ENCODE measurements around the gene PDE1A. TPM values are rescaled to one million over a fixed set of nuclear protein-coding genes. Genes with fewer than 3 reads are reported as not detected.

PDE1A gene
- total RNA-seq, 1 experiment from 2014 or later = 3.1 TPM

DNA sequence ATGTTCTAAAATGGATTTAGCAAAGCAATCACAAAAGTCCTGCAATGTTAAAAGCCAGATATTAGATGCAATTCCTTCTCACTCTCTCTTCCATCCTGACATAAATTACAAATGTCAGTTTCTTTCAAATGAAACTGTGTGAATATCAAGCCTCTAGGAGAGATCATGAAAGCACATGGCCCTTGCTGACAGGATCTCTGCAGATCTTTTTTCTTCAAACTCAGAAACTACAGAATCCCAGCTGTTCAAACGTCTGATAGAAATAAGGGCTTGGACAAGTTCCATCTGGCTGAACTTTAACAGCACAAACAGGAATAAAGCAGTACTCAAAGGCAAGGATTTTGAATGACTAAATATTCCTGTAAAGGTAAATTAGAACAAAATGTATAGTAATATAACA, 47.6 kb downstream of the PDE1A start:
- DNase-seq (ENCODE audit: low spot score) = peak; percentile 82
- Histone ChIP-seq H3K4me1 (ENCODE audit: insufficient read depth, low read length, poor library complexity, severe bottlenecking) (peaks cover 18% of the 10 kb centered on the region), H3K27me3 (replicated peaks; ENCODE audit: insufficient read depth, low read depth, low read length, poor library complexity) (no peaks in the 10 kb centered on the region), H3K4me3 (ENCODE audit: low read depth, low read length, poor library complexity, severe bottlenecking) (no peak overlapping the region), H3K9me3 (ENCODE audit: low read depth, low read length, poor library complexity, severe bottlenecking) (peaks cover 32% of the 10 kb centered on the region), H3K27ac (ENCODE audit: low read depth, low read length, poor library complexity, severe bottlenecking) (peak overlapping the region; percentile 59), H3K36me3 (ENCODE audit: insufficient read depth, low read length, poor library complexity, severe bottlenecking) (no peaks in the 10 kb centered on the region)
- ChIA-PET POLR2A (ENCODE audit: low non-redundant PET) (no interaction called here), CTCF (no interaction called here)
- TF ChIP-seq EZH2 (IDR thresholded peaks at IDR 0.05; ENCODE audit: borderline replicate concordance, low read depth, low read length, poor library complexity, severe bottlenecking) = no peak
- TF ChIP-seq, protein P1, sequence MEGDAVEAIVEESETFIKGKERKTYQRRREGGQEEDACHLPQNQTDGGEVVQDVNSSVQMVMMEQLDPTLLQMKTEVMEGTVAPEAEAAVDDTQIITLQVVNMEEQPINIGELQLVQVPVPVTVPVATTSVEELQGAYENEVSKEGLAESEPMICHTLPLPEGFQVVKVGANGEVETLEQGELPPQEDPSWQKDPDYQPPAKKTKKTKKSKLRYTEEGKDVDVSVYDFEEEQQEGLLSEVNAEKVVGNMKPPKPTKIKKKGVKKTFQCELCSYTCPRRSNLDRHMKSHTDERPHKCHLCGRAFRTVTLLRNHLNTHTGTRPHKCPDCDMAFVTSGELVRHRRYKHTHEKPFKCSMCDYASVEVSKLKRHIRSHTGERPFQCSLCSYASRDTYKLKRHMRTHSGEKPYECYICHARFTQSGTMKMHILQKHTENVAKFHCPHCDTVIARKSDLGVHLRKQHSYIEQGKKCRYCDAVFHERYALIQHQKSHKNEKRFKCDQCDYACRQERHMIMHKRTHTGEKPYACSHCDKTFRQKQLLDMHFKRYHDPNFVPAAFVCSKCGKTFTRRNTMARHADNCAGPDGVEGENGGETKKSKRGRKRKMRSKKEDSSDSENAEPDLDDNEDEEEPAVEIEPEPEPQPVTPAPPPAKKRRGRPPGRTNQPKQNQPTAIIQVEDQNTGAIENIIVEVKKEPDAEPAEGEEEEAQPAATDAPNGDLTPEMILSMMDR (conservative IDR thresholded peaks at IDR 0.05; ENCODE audit: low read depth, low read length) = no peak
- intact Hi-C loops (cut with micrococcal nuclease; ENCODE audit: unreplicated experiment) = loop anchor here (10.0 kb wide), 1 partner anchor 184 kb away; no protein-coding TSS in a partner anchor
- BruUV-seq (replicated peaks) = no TSS peak

GRCh38 chr2:182378759-182379158, 48.1 kb downstream of the PDE1A start:
- no peak for DNase-seq (ENCODE audit: low spot score)
- intact Hi-C loops (cut with micrococcal nuclease; ENCODE audit: unreplicated experiment) = loop anchor here (10.0 kb wide), 1 partner anchor 184 kb away; no protein-coding TSS in a partner anchor
- H3K4me1 ChIP-seq (ENCODE audit: insufficient read depth, low read length, poor library complexity, severe bottlenecking) = peaks cover 18% of the 10 kb centered on the region
- H3K27ac ChIP-seq (ENCODE audit: low read depth, low read length, poor library complexity, severe bottlenecking) = peak overlapping the region; percentile 59
- no peaks in the 10 kb centered on the region for H3K27me3 ChIP-seq (replicated peaks; ENCODE audit: insufficient read depth, low read depth, low read length, poor library complexity)
- H3K4me3 ChIP-seq (ENCODE audit: low read depth, low read length, poor library complexity, severe bottlenecking) = no peak overlapping the region
- no TSS peak for BruUV-seq (replicated peaks)
- TF ChIP-seq EZH2 (IDR thresholded peaks at IDR 0.05; ENCODE audit: borderline replicate concordance, low read depth, low read length, poor library complexity, severe bottlenecking) = no peak
- TF ChIP-seq, protein P1 (conservative IDR thresholded peaks at IDR 0.05; ENCODE audit: low read depth, low read length) = no peak
- CTCF ChIA-PET = no interaction called here
- H3K36me3 ChIP-seq (ENCODE audit: insufficient read depth, low read length, poor library complexity, severe bottlenecking) = no peaks in the 10 kb centered on the region
- POLR2A ChIA-PET (ENCODE audit: low non-redundant PET) = no interaction called here
- H3K9me3 ChIP-seq (ENCODE audit: low read depth, low read length, poor library complexity, severe bottlenecking) = peaks cover 28% of the 10 kb centered on the region

DNA sequence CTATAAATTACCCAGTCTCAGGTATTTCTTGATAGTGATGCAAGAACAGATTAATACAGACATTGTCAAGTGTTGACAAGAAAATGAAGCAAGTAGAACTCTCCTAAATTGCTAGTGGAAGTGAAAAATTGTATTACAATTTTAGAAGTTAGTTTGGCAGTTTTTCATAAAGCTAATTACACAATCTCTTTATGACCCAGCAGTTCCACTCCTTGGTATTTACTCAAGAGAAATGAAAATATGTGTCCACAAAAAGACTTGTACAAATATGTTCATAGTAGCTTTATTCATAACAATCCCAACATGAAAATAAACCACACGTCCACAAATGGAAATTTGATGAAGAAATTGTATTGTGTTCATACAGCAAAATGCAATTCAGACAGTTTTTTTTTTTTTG, 49.4 kb downstream of the PDE1A start:
- intact Hi-C loops (cut with micrococcal nuclease; ENCODE audit: unreplicated experiment) = loop anchor here (10.0 kb wide), 1 partner anchor 183 kb away; no protein-coding TSS in a partner anchor
- BruUV-seq (replicated peaks) = no TSS peak
- ChIA-PET POLR2A (ENCODE audit: low non-redundant PET) (no interaction called here), CTCF (no interaction called here)
- no peaks in the 10 kb centered on the region for H3K36me3 ChIP-seq (ENCODE audit: insufficient read depth, low read length, poor library complexity, severe bottlenecking)
- H3K27me3 ChIP-seq (replicated peaks; ENCODE audit: insufficient read depth, low read depth, low read length, poor library complexity) = no peaks in the 10 kb centered on the region
- H3K4me1 ChIP-seq (ENCODE audit: insufficient read depth, low read length, poor library complexity, severe bottlenecking) = peaks cover 18% of the 10 kb centered on the region
- no peak overlapping the region for H3K27ac ChIP-seq (ENCODE audit: low read depth, low read length, poor library complexity, severe bottlenecking)
- H3K4me3 ChIP-seq (ENCODE audit: low read depth, low read length, poor library complexity, severe bottlenecking) = no peak overlapping the region
- TF ChIP-seq, protein P1 (conservative IDR thresholded peaks at IDR 0.05; ENCODE audit: low read depth, low read length) = no peak
- TF ChIP-seq EZH2 (IDR thresholded peaks at IDR 0.05; ENCODE audit: borderline replicate concordance, low read depth, low read length, poor library complexity, severe bottlenecking) = no peak
- DNase-seq (ENCODE audit: low spot score) = no peak
- H3K9me3 ChIP-seq (ENCODE audit: low read depth, low read length, poor library complexity, severe bottlenecking) = peaks cover 27% of the 10 kb centered on the region
